ENCODE measurements around the gene VMAC.

Gene VMAC

GRCh38 chr19:5905114-5905778 is 574 bp downstream of the VMAC start:
- DNase-seq (ENCODE audit: low read depth) = no peak

DNA sequence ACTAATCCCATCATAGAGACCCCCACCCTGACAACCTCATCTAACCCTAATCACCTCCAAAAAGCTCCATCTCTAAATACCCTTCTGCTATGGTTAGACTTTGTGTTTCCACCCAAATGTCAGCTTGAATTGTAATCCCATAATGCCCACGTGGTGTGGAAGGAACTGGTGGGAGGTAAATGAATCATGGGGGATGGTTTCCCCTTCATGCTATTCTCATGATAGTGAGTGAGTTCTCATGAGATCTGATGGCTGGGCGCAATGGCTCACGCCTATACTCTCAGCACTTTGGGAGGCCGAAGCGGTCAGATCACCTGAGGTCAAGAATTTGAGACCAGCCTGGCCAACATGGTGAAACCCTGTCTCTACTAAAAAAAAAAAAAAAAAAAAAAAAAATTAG is 2.6 kb downstream of the VMAC start:
- DNase-seq (ENCODE audit: low read depth) = no peak

- DNase-seq (ENCODE audit: low read depth) = no peak
These were observed 4.2 kb downstream of the VMAC start for GRCh38 chr19:5908773-5909442.

- DNase-seq (ENCODE audit: low read depth) = no peak
These were observed 5.9 kb downstream of the VMAC start for GRCh38 chr19:5910638-5910907.

GRCh38 chr19:5911366-5911765 is 6.7 kb downstream of the VMAC start:
- no peak for DNase-seq (ENCODE audit: low read depth)

DNA sequence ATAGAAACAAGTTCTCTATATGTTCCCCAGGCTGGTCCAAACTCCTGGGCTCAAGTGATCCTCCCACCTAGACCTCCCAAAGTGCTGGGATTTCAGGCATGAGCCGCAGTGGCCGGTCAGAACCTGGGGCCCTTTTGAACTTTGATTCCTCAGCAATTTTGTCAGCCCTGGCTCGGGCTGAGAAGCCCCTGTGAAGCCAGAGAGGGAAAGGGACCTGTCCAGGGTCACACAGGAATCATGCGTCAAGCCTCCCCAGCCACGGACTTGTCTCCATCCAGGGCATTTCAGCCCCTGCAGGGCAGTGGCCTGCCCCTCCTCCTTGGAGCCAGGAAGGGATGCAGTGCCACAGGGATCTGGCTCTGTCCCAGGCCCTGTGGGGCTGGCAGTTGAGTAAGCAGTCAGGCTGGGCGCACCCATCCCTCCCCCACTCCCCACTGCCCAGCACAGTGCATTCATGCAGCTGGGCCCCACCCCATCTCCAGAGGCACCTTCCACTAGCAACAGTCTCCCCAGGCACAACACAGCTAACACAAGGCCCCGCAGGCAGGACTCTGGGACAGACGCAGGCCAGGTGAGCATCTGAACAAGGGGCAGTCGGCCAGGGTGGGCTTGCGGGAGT is 9.2 kb downstream of the VMAC start, which contains the start of gene CAPS:
Gene CAPS (plus strand): TSS at position 516 of the 619 bp plus-strand sequence. CDS start 153 bp downstream, outside the sequence.
- no peak for DNase-seq (ENCODE audit: low read depth)

DNA sequence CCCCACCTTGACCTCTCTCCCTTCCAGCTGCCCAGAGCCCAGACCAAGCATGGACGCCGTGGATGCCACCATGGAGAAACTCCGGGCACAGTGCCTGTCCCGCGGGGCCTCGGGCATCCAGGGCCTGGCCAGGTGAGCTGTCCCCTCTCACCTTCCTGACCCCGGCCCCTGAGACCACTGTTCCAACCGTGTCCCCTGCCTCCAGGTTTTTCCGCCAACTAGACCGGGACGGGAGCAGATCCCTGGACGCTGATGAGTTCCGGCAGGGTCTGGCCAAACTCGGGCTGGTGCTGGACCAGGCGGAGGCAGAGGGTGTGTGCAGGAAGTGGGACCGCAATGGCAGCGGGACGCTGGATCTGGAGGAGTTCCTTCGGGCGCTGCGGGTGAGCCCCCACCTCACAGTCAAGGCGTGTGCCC is 9.7 kb downstream of the VMAC start:
- no peak for DNase-seq (ENCODE audit: low read depth)

DNA sequence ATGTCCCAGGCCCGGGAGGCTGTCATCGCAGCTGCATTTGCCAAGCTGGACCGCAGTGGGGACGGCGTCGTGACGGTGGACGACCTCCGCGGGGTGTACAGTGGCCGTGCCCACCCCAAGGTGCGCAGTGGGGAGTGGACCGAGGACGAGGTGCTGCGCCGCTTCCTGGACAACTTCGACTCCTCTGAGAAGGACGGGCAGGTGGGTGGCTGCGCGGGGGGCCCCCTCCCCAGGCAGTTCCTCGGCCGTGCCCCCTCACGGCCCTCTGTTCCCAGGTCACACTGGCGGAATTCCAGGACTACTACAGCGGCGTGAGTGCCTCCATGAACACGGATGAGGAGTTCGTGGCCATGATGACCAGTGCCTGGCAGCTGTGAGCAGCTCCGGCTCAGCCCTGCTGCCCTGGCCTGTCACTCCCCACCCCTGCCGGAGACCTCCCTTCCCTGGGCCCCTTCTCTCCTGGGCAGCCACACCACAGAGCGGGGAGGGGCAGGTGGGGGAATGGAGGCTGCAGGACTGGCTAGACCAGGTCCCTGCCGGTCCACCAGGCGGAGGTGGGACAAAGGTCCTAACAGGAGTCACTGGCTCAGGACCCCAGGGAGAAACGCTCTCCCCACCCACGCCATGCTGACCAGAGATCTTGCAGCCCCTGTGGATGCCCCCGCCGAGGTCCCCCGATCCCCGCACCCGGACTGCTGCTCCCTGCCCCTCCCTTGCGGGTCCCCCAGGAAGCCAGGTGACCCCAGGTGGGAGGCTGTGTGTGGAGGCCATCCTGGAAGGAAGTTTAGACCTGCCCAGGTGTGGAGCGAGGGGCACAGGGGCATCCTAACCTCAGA is 10.5 kb downstream of the VMAC start:
- no peak for DNase-seq (ENCODE audit: low read depth)

DNA sequence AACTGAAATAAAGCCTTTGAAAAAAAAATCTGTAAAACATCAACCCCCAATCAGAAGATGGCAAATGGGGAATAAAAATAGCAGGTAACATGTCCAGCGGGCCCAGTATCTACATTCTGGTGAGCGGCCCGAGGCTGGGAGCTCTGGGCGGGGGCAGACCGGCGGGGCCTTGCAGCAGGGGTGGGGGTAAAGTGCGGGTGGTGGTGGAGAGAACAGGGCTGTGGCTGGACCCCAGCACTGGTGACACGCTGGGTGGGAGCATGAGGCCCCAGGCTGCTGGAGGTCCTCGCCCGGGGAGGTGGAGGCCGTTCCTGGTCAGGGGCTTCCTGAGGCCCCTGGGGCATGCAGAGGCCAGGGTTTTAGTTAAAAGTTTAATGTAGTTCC is 11.1 kb downstream of the VMAC start:
- no peak for DNase-seq (ENCODE audit: low read depth)

- DNase-seq (ENCODE audit: low read depth) = no peak
These were observed 11.6 kb downstream of the VMAC start for GRCh38 chr19:5916181-5916708.

- no peak for DNase-seq (ENCODE audit: low read depth)
These were observed 12.9 kb downstream of the VMAC start for GRCh38 chr19:5917431-5918107.

- DNase-seq (ENCODE audit: low read depth) = no peak
These were observed 13.9 kb downstream of the VMAC start for GRCh38 chr19:5918463-5919079.

DNA sequence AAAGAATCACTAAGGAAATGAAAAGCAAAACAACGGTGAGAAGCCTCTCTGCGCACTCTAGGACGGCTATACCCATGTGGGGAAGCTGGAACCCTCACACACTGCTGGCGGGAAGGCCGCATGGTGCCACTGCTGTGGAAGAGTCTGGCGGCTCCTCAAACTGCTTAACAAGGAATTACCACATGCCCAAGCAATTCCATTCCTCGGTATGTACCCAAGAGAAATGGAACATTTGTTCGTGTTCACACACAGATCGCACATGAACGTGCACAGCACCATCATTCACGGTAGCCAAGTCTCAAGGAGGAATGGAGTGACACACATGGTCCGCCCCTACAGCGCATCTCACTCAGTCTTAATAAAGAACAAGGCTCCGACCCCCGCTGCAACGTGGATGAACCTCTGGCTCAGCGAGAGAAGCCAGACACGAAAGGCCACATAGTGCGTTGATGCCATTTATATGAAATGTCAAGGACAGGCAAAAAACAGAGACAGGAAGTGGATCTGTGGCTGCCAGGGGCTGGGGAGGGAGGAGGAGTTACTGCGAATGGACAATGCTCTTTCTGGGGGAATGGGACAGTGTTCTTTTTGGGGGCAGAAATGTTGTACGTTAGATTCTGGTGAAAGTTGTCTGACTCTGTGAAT is 17.0 kb downstream of the VMAC start:
- DNase-seq (ENCODE audit: low read depth) = no peak

- DNase-seq (ENCODE audit: low read depth) = no peak
These were observed 17.5 kb downstream of the VMAC start for GRCh38 chr19:5922161-5922545.

- no peak for DNase-seq (ENCODE audit: low read depth)
These were observed 18.7 kb downstream of the VMAC start for GRCh38 chr19:5923356-5923755.

GRCh38 chr19:5925830-5926427 is 21.3 kb downstream of the VMAC start:
- DNase-seq (ENCODE audit: low read depth) = no peak

GRCh38 chr19:5926641-5927440 is 22.2 kb downstream of the VMAC start:
- DNase-seq (ENCODE audit: low read depth) = no peak

GRCh38 chr19:5927441-5927821 is 22.8 kb downstream of the VMAC start:
- DNase-seq (ENCODE audit: low read depth) = no peak

DNA sequence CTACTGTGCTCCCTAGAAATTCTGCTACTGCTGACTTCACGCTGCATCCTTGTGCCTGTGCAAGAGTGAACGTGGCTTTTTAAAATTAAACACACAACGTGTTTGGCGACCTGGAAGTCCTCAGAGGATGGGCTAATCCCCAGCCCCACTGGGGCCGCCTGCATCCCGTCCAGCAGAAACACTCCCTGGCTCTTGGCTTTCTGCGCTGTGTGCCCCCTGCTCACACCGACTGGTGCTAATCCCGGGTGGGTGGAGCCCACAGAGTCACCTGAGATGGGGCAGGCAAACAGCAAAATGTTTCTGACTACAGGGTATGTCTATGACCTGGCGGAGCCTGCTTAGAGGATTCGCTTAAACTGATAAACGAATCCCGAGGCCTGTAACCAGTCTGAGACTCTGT is 24.5 kb downstream of the VMAC start:
- no peak for DNase-seq (ENCODE audit: low read depth)

DNA sequence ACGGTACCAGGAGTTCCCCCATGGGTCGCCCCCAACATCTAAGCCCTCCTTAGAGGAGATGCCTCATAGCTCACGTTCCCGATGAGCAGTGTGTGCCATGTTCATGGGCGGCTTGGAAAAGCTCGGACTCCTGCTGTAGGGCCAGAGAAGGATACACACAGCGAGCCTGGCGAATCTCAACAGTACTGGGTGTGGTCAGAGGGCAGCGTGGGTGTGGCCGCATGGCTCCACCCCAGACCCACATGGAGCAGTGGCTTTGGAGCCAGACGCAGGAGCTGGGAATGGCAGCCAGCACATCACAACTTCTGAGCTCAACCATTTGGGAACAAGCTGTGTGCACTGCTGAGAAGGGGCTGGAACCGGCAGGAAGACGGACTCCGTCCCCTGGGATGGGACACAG is 25.0 kb downstream of the VMAC start:
- no peak for DNase-seq (ENCODE audit: low read depth)

Data from activated T-cell treated with anti-CD3 and anti-CD28 coated beads for 48 hours (primary cell).